Measurements from ENCODE around the gene GNG12. TPM values are rescaled to one million over a fixed set of nuclear protein-coding genes. Genes with fewer than 3 reads are reported as not detected.

Gene GNG12
- total RNA-seq, 1 experiment from 2014 or later = 102 TPM

- H4K20me1 ChIP-seq (ENCODE audit: insufficient read depth) = no peaks in the 10 kb centered on the region
- no TSS peak for BruUV-seq (replicated peaks)
- intact Hi-C loops (cut with micrococcal nuclease; ENCODE audit: unreplicated experiment) = loop anchor here (1.0 to 2.0 kb wide), 3 partner anchors 84 to 492 kb away; no protein-coding TSS in a partner anchor
- H3K4me1 ChIP-seq (replicated peaks; ENCODE audit: insufficient read depth) = peaks cover 11% of the 10 kb centered on the region
- no peaks in the 10 kb centered on the region for H3K9me3 ChIP-seq (ENCODE audit: insufficient read depth, low read depth)
- no peak overlapping the region for H3K4me3 ChIP-seq
- H3K4me2 ChIP-seq = peak overlapping the region; percentile 11
- peak; percentile 71 to 76 for DNase-seq
- H3K79me2 ChIP-seq (ENCODE audit: low read depth) = no peaks in the 10 kb centered on the region
- CTCF ChIA-PET = interaction anchor here (0.5 to 1.8 kb wide), 10 partner anchors 8 to 1103 kb away, joined by 3 to 6 read pairs (median 3); no protein-coding TSS in a partner anchor
- H3K9me2 ChIP-seq (ENCODE audit: insufficient read depth) = no peaks in the 10 kb centered on the region
- H3F3A ChIP-seq (ENCODE audit: insufficient read depth, low read depth) = no peaks in the 10 kb centered on the region
- H3K27me3 ChIP-seq (ENCODE audit: insufficient read depth, low read depth) = no peaks in the 10 kb centered on the region
- POLR2A ChIA-PET (ENCODE audit: unreplicated experiment) = no interaction called here
- TF ChIP-seq EZH2 (IDR thresholded peaks at IDR 0.05; ENCODE audit: low read depth) = no peak
- TF ChIP-seq CTCF (conservative IDR thresholded peaks at IDR 0.05) = no peak
- no peaks in the 10 kb centered on the region for H3K36me3 ChIP-seq (ENCODE audit: low read depth)
- no peak overlapping the region for H2AFZ ChIP-seq
- no peak overlapping the region for H3K27ac ChIP-seq
These were observed 17.4 kb upstream of the GNG12 start for GRCh38 chr1:67850611-67851075.

- POLR2A ChIA-PET (ENCODE audit: unreplicated experiment) = no interaction called here
- no peaks in the 10 kb centered on the region for H3F3A ChIP-seq (ENCODE audit: insufficient read depth, low read depth)
- TF ChIP-seq EZH2 (IDR thresholded peaks at IDR 0.05; ENCODE audit: low read depth) = no peak
- peak; percentile 92 for TF ChIP-seq CTCF (conservative IDR thresholded peaks at IDR 0.05)
- H4K20me1 ChIP-seq (ENCODE audit: insufficient read depth) = no peaks in the 10 kb centered on the region
- CTCF ChIA-PET = interaction anchor here (0.5 to 1.8 kb wide), 8 partner anchors 9 to 1103 kb away, joined by 3 to 6 read pairs (median 3); no protein-coding TSS in a partner anchor
- no peaks in the 10 kb centered on the region for H3K79me2 ChIP-seq (ENCODE audit: low read depth)
- no peaks in the 10 kb centered on the region for H3K9me2 ChIP-seq (ENCODE audit: insufficient read depth)
- peak overlapping the region; percentile 11 for H3K4me2 ChIP-seq
- no peak overlapping the region for H3K27ac ChIP-seq
- intact Hi-C loops (cut with micrococcal nuclease; ENCODE audit: unreplicated experiment) = loop anchor here (1.0 to 2.0 kb wide), 3 partner anchors 84 to 493 kb away; no protein-coding TSS in a partner anchor
- peak; percentile 35 to 45 for DNase-seq
- H3K36me3 ChIP-seq (ENCODE audit: low read depth) = no peaks in the 10 kb centered on the region
- BruUV-seq (replicated peaks) = no TSS peak
- no peak overlapping the region for H2AFZ ChIP-seq
- no peaks in the 10 kb centered on the region for H3K9me3 ChIP-seq (ENCODE audit: insufficient read depth, low read depth)
- peaks cover 11% of the 10 kb centered on the region for H3K4me1 ChIP-seq (replicated peaks; ENCODE audit: insufficient read depth)
- H3K27me3 ChIP-seq (ENCODE audit: insufficient read depth, low read depth) = no peaks in the 10 kb centered on the region
- H3K4me3 ChIP-seq = no peak overlapping the region
These were observed 16.9 kb upstream of the GNG12 start for GRCh38 chr1:67850151-67850551.

- Histone ChIP-seq H4K20me1 (ENCODE audit: insufficient read depth) (no peaks in the 10 kb centered on the region), H2AFZ (no peak overlapping the region), H3K9me3 (ENCODE audit: insufficient read depth, low read depth) (no peaks in the 10 kb centered on the region), H3K79me2 (ENCODE audit: low read depth) (no peaks in the 10 kb centered on the region), H3K27ac (no peak overlapping the region), H3K27me3 (ENCODE audit: insufficient read depth, low read depth) (no peaks in the 10 kb centered on the region), H3K36me3 (ENCODE audit: low read depth) (no peaks in the 10 kb centered on the region), H3K9me2 (ENCODE audit: insufficient read depth) (no peaks in the 10 kb centered on the region), H3K4me1 (replicated peaks; ENCODE audit: insufficient read depth) (peaks cover 11% of the 10 kb centered on the region), H3K4me2 (no peak overlapping the region), H3F3A (ENCODE audit: insufficient read depth, low read depth) (no peaks in the 10 kb centered on the region; the same call in 1 of the 2 replicates), H3K4me3 (no peak overlapping the region)
- intact Hi-C loops (cut with micrococcal nuclease; ENCODE audit: unreplicated experiment) = no loop called here
- TF ChIP-seq EZH2 (IDR thresholded peaks at IDR 0.05; ENCODE audit: low read depth) (no peak), CTCF (conservative IDR thresholded peaks at IDR 0.05) (no peak)
- DNase-seq = no peak
- no TSS peak for BruUV-seq (replicated peaks)
- ChIA-PET POLR2A (ENCODE audit: unreplicated experiment) (no interaction called here), CTCF (interaction anchor here (0.6 to 1.1 kb wide), 2 partner anchors 9 to 283 kb away, joined by 3 read pairs; no protein-coding TSS in a partner anchor)
These were observed 14.2 kb upstream of the GNG12 start for GRCh38 chr1:67847466-67847865.

Measured in PC-9 (cell line).